Tibial artery (tissue), 4 donors: ENCODE measurements around the gene TNFAIP8L1.

Source experiments
- DNase-seq, 2 donors: peaks; one replicate each; pipeline ENCODE4 v3.0.0-alpha.2; 2019
- H3K27ac ChIP-seq, 2 donors: fragments of 200-600 bp; sonication (generic) in 1 of 2; 1 replicate in 1 of 2; 2 replicates in 1 of 2; pipeline ENCODE4 v1.5.1; 2018 to 2019; ENCODE audit warnings: mild to moderate bottlenecking in 1 of 2
- H3K27me3 ChIP-seq, 2 donors: fragments of 200-600 bp; sonication (generic) in 1 of 2; one replicate each; pipeline versions ENCODE4 v1.5.1 to v1.6.0; 2016 to 2019
- H3K36me3 ChIP-seq, 3 donors: fragments of 200-600 bp; sonication (generic) in 2 of 3; one replicate each; pipeline ENCODE4 v1.5.1; 2016 to 2019; ENCODE audit warnings: mild to moderate bottlenecking in 2 of 3
- H3K4me1 ChIP-seq, 4 donors: fragments of 200-600 bp; sonication (generic) in 2 of 4; 1 replicate in 3 of 4; 2 replicates in 1 of 4; pipeline ENCODE4 v1.5.1; 2016 to 2019
- H3K4me3 ChIP-seq, 2 donors: fragments of 200-600 bp; sonication (generic) in 1 of 2; 1 replicate in 1 of 2; 2 replicates in 1 of 2; pipeline ENCODE4 v1.5.1; 2018 to 2019; ENCODE audit warnings: mild to moderate bottlenecking in 2 of 2
- H3K9me3 ChIP-seq, 3 donors: fragments of 200-600 bp; sonication (generic) in 1 of 3; one replicate each; pipeline ENCODE4 v1.5.1; 2016 to 2019
- intact Hi-C: fragments of 100-400 bp; cut with DNase I; formaldehyde crosslinking; loops from one replicate; pipeline ENCODE4 v1.15.0; 2023; ENCODE audit warnings: low total_unique reads
- TF ChIP-seq, protein P1 (sequence below), 2 experiments: fragments of 200-600 bp in 1 of 2; fragments of 450-650 bp in 1 of 2; IDR thresholded peaks; one replicate each; pipeline ENCODE4 v1.5.1; 2017 to 2019; ENCODE audit warnings: antibody characterized with exemption in 2 of 2, mild to moderate bottlenecking in 1 of 2, moderate library complexity in 1 of 2

The TNFAIP8L1 gene

GRCh38 chr19:4624301-4624700, 15.0 kb upstream of the TNFAIP8L1 start:
- TF ChIP-seq, protein P1, sequence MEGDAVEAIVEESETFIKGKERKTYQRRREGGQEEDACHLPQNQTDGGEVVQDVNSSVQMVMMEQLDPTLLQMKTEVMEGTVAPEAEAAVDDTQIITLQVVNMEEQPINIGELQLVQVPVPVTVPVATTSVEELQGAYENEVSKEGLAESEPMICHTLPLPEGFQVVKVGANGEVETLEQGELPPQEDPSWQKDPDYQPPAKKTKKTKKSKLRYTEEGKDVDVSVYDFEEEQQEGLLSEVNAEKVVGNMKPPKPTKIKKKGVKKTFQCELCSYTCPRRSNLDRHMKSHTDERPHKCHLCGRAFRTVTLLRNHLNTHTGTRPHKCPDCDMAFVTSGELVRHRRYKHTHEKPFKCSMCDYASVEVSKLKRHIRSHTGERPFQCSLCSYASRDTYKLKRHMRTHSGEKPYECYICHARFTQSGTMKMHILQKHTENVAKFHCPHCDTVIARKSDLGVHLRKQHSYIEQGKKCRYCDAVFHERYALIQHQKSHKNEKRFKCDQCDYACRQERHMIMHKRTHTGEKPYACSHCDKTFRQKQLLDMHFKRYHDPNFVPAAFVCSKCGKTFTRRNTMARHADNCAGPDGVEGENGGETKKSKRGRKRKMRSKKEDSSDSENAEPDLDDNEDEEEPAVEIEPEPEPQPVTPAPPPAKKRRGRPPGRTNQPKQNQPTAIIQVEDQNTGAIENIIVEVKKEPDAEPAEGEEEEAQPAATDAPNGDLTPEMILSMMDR (IDR thresholded peaks at IDR 0.05) = no peak
- H3K4me1 ChIP-seq = no peaks in the 10 kb centered on the region
- H3K4me3 ChIP-seq = no peak overlapping the region
- H3K9me3 ChIP-seq = no peaks in the 10 kb centered on the region
- no peaks in the 10 kb centered on the region for H3K36me3 ChIP-seq
- no peak for DNase-seq
- intact Hi-C loops = loop anchor here (5.0 kb wide), 1 partner anchor 62 kb away; no protein-coding TSS in a partner anchor
- peaks cover 0 to 60% of the 10 kb centered on the region in 2 donors for H3K27me3 ChIP-seq
- H3K27ac ChIP-seq = no peak overlapping the region

GRCh38 chr19:4624733-4625362, 14.5 kb upstream of the TNFAIP8L1 start:
- Histone ChIP-seq H3K4me3 (no peak overlapping the region), H3K36me3 (no peaks in the 10 kb centered on the region), H3K9me3 (no peaks in the 10 kb centered on the region), H3K27ac (no peak overlapping the region), H3K4me1 (no peaks in the 10 kb centered on the region), H3K27me3 (peaks cover 0 to 55% of the 10 kb centered on the region in 2 donors)
- intact Hi-C loops = loop anchor here (5.0 kb wide), 1 partner anchor 63 kb away; no protein-coding TSS in a partner anchor
- no peak for DNase-seq
- TF ChIP-seq, protein P1 (IDR thresholded peaks at IDR 0.05) = no peak

- no peaks in the 10 kb centered on the region for H3K9me3 ChIP-seq
- H3K4me1 ChIP-seq = peaks cover 0 to 19% (median 14%) of the 10 kb centered on the region in 4 donors
- TF ChIP-seq, protein P1 (IDR thresholded peaks at IDR 0.05) = peak; percentile 49 to 54
- no peaks in the 10 kb centered on the region for H3K36me3 ChIP-seq
- peaks cover 0 to 33% of the 10 kb centered on the region in 2 donors for H3K27me3 ChIP-seq
- intact Hi-C loops = no loop called here
- H3K4me3 ChIP-seq = no peak overlapping the region
- DNase-seq = peak in 1 of 2 donors; percentile 42
- H3K27ac ChIP-seq = no peak overlapping the region
Observed at GRCh38 chr19:4633140-4633967, 6.0 kb upstream of the TNFAIP8L1 start.

DNA sequence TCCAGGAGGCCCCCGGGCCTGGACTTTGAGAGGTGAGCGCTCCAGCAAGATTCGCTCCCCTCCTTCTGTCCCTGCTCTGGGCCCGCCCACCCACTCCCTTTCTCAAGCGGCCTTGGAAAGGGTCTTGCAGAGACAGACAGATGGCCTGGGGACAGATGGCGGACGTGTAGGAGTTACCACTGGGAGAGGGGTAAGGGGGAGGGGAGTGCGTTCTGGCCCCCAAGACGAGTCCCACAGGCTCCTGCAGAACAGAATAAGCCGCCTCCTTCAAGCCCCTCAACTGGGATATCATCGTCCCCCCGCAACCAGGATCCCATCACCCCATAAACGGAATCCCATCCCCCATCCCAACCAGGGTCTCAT, 3.6 kb upstream of the TNFAIP8L1 start:
- H3K9me3 ChIP-seq = no peaks in the 10 kb centered on the region
- peak overlapping the region; percentile 43 to 53 for H3K4me3 ChIP-seq
- peaks cover 0 to 29% of the 10 kb centered on the region in 2 donors for H3K27me3 ChIP-seq
- TF ChIP-seq, protein P1 (IDR thresholded peaks at IDR 0.05) = no peak
- H3K4me1 ChIP-seq = peaks cover 0 to 34% (median 25%) of the 10 kb centered on the region in 4 donors
- H3K36me3 ChIP-seq = no peaks in the 10 kb centered on the region
- H3K27ac ChIP-seq = no peak overlapping the region
- intact Hi-C loops = loop anchor here (5.0 kb wide), 2 partner anchors 58 to 78 kb away; partner anchors contain the start of gene SEMA6B
- DNase-seq = no peak

GRCh38 chr19:4636151-4636717, 3.1 kb upstream of the TNFAIP8L1 start:
- TF ChIP-seq, protein P1 (IDR thresholded peaks at IDR 0.05) = peak; percentile 82 to 93
- peak overlapping the region; percentile 43 to 53 for H3K4me3 ChIP-seq
- no peak for DNase-seq
- no peak overlapping the region for H3K27ac ChIP-seq
- intact Hi-C loops = loop anchor here (5.0 kb wide), 2 partner anchors 59 to 79 kb away; partner anchors contain the start of gene SEMA6B
- peaks cover 0 to 29% of the 10 kb centered on the region in 2 donors for H3K27me3 ChIP-seq
- H3K4me1 ChIP-seq = peaks cover 0 to 34% (median 25%) of the 10 kb centered on the region in 4 donors
- H3K36me3 ChIP-seq = no peaks in the 10 kb centered on the region
- no peaks in the 10 kb centered on the region for H3K9me3 ChIP-seq
